GM18502 (cell line): ENCODE measurements around the gene KCNK7.
"Not testable (repeated sequence)": the region's sequence is repeated elsewhere in the genome, so short reads cannot be mapped to it uniquely, and the experiment has no call there.

Experiments used
- ATAC-seq: cut with Tn5 transposase; IDR thresholded peaks from one replicate; pipeline ENCODE4 v1.9.1; 2021; ENCODE audit warnings: mild to moderate bottlenecking; ENCODE audit not compliant: unreplicated experiment, poor library complexity

The KCNK7 gene

GRCh38 chr11:65595543-65596281 is at the start of gene KCNK7:
Gene KCNK7, minus strand, starts transcription at chr11:65595800. Its CDS starts 28 bp downstream, at chr11:65595772.
- ATAC-seq: no peak

- no peak for ATAC-seq
Observed at GRCh38 chr11:65644837-65645236, 49.2 kb upstream of the KCNK7 start.

- no peak for ATAC-seq
Observed at GRCh38 chr11:65643971-65644370, 48.4 kb upstream of the KCNK7 start.

- no peak for ATAC-seq
Observed at GRCh38 chr11:65642014-65642671, 46.5 kb upstream of the KCNK7 start.

- no peak for ATAC-seq
Observed at GRCh38 chr11:65641297-65642013, 45.9 kb upstream of the KCNK7 start.

- ATAC-seq: no peak
Observed at GRCh38 chr11:65640483-65641296, 45.1 kb upstream of the KCNK7 start.

- peak; percentile 37 for ATAC-seq
Observed at GRCh38 chr11:65639623-65640482, 44.3 kb upstream of the KCNK7 start.

- not testable (repeated sequence) for ATAC-seq
Observed at GRCh38 chr11:65639228-65639597, 43.6 kb upstream of the KCNK7 start.

GRCh38 chr11:65637794-65638419 is 42.3 kb upstream of the KCNK7 start, which contains the start of gene SIPA1:
Gene SIPA1, plus strand, starts transcription at chr11:65638101. Its CDS starts 2,821 bp downstream, at chr11:65640922.
- peak; percentile 43 for ATAC-seq

GRCh38 chr11:65637032-65637557 is 41.5 kb upstream of the KCNK7 start:
- ATAC-seq: no peak

- no peak for ATAC-seq
Observed at GRCh38 chr11:65636108-65637031, 40.8 kb upstream of the KCNK7 start.

GRCh38 chr11:65634905-65635731 is 39.5 kb upstream of the KCNK7 start:
- no peak for ATAC-seq

GRCh38 chr11:65634440-65634839 is 38.8 kb upstream of the KCNK7 start:
- no peak for ATAC-seq

- ATAC-seq: no peak
Observed at GRCh38 chr11:65634109-65634436, 38.5 kb upstream of the KCNK7 start.

GRCh38 chr11:65633390-65634108 is 37.9 kb upstream of the KCNK7 start:
- no peak for ATAC-seq

- no peak for ATAC-seq
Observed at GRCh38 chr11:65630215-65630614, 34.6 kb upstream of the KCNK7 start.
